WTC11 (cell line): ENCODE data around the gene RXRB.

ENCODE experiments used
- CTCF ChIP-seq: fragments of 200-600 bp; IDR thresholded peaks from 2 replicates; pipeline ENCODE4 v1.8.0; 2022; ENCODE audit warnings: antibody characterized with exemption
- ETV6 ChIP-seq: sonication (generic); formaldehyde crosslinking; IDR thresholded peaks from 2 replicates; pipeline ENCODE4 v1.8.1; 2022; ENCODE audit warnings: mild to moderate bottlenecking, missing genetic modification reagents
- GABPB1 ChIP-seq: sonication (generic); formaldehyde crosslinking; IDR thresholded peaks from 2 replicates; pipeline ENCODE4 v1.8.1; 2023; ENCODE audit warnings: mild to moderate bottlenecking, missing genetic modification reagents
- SP1 ChIP-seq: sonication (generic); formaldehyde crosslinking; conservative IDR thresholded peaks from 2 replicates; pipeline ENCODE4 v1.8.1; 2022; ENCODE audit warnings: missing genetic modification reagents
- ZNF416 ChIP-seq: fragments of 250-450 bp; sonication (Bioruptor Pico); IDR thresholded peaks from 2 replicates; pipeline ENCODE4 v1.9.0; 2021; ENCODE audit warnings: mild to moderate bottlenecking, inconsistent platforms
- TF ChIP-seq, protein P1 (sequence below): sonication (generic); formaldehyde crosslinking; IDR thresholded peaks from 2 replicates; pipeline ENCODE4 v1.8.0; 2022; ENCODE audit warnings: missing genetic modification reagents

DNA sequence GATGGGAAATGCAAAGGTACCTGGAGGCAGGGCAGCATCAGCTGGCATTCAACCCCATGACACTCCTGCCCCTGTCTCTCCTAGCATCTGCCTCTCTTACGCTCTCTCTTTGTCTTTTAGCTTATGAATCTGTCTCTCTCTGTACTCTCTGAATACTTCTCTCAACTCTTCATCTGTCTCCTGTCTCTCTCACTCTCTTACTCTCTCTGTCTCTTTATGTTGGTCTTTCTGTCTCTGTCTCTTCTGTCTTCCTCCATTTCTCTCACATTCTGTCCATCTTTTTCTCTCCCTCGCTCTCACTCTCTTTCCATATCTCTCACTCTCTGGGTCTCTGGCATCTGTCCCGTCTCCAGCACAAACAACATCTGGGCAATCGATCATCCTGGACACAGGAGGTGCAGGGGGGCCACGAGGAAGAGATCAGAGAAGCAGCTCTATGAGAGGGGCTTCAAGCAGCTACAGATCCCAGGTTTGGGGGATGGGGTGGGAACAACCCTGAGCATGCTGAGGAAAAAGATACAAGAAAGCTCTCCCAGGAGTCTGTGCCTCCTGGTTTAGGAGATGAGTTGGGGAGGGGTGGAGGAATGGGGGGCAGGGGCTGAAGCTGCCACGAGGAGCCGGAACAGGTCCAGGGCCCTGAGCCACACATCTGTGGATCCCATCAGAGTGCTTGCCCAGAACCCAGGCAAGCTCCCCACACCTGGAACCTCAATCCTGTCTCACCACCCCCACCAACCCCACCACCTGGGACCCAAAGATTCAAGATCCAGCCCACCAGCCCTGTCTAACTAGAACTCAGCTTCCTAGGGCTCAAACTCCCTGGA is 10.6 kb downstream of the RXRB start:
- TF ChIP-seq GABPB1 (CRISPR knock-in tag): no peak
- no peak for TF ChIP-seq CTCF
- TF ChIP-seq, protein P1, sequence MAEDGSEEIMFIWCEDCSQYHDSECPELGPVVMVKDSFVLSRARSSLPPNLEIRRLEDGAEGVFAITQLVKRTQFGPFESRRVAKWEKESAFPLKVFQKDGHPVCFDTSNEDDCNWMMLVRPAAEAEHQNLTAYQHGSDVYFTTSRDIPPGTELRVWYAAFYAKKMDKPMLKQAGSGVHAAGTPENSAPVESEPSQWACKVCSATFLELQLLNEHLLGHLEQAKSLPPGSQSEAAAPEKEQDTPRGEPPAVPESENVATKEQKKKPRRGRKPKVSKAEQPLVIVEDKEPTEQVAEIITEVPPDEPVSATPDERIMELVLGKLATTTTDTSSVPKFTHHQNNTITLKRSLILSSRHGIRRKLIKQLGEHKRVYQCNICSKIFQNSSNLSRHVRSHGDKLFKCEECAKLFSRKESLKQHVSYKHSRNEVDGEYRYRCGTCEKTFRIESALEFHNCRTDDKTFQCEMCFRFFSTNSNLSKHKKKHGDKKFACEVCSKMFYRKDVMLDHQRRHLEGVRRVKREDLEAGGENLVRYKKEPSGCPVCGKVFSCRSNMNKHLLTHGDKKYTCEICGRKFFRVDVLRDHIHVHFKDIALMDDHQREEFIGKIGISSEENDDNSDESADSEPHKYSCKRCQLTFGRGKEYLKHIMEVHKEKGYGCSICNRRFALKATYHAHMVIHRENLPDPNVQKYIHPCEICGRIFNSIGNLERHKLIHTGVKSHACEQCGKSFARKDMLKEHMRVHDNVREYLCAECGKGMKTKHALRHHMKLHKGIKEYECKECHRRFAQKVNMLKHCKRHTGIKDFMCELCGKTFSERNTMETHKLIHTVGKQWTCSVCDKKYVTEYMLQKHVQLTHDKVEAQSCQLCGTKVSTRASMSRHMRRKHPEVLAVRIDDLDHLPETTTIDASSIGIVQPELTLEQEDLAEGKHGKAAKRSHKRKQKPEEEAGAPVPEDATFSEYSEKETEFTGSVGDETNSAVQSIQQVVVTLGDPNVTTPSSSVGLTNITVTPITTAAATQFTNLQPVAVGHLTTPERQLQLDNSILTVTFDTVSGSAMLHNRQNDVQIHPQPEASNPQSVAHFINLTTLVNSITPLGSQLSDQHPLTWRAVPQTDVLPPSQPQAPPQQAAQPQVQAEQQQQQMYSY (CRISPR knock-in tag): no peak
- no peak for TF ChIP-seq SP1 (CRISPR knock-in tag)
- no peak for TF ChIP-seq ETV6
- no peak for TF ChIP-seq ZNF416 (CRISPR knock-in tag)
